Neural cell (in vitro differentiated cells): ENCODE results near the gene RAC2.

Experiments used
- CTCF ChIP-seq: fragments of 450-650 bp; IDR thresholded peaks from 2 replicates; pipeline ENCODE4 v1.5.1; 2014; ENCODE audit warnings: antibody characterized with exemption, mild to moderate bottlenecking, moderate library complexity; ENCODE audit not compliant: poor library complexity, severe bottlenecking
- EP300 ChIP-seq: fragments of 450-650 bp; conservative IDR thresholded peaks from 2 replicates; pipeline ENCODE4 v1.6.1; 2014; ENCODE audit warnings: antibody characterized with exemption, mild to moderate bottlenecking, moderate library complexity; ENCODE audit not compliant: poor library complexity, severe bottlenecking
- EZH2 ChIP-seq: fragments of 200-600, 300-800 bp; shearing (Covaris generic), sonication (generic); IDR thresholded peaks from 2 replicates; pipeline ENCODE4 v1.6.1; 2014; ENCODE audit warnings: antibody characterized with exemption, low read length, borderline replicate concordance, mild to moderate bottlenecking; ENCODE audit not compliant: insufficient read depth, poor library complexity, severe bottlenecking
- POLR2AphosphoS5 ChIP-seq: IDR thresholded peaks from 2 replicates; pipeline ENCODE4 v1.6.1; 2012
- RAD21 ChIP-seq: fragments of 450-650 bp; conservative IDR thresholded peaks from 2 replicates; pipeline ENCODE4 v1.6.1; 2014; ENCODE audit warnings: antibody characterized with exemption, mild to moderate bottlenecking, moderate library complexity
- TAF1 ChIP-seq: IDR thresholded peaks from 2 replicates; pipeline ENCODE4 v1.6.1; 2012; ENCODE audit warnings: low read depth
- TF ChIP-seq, protein P1 (sequence below): IDR thresholded peaks from 2 replicates; pipeline ENCODE4 v1.6.1; 2012; ENCODE audit warnings: borderline replicate concordance

DNA sequence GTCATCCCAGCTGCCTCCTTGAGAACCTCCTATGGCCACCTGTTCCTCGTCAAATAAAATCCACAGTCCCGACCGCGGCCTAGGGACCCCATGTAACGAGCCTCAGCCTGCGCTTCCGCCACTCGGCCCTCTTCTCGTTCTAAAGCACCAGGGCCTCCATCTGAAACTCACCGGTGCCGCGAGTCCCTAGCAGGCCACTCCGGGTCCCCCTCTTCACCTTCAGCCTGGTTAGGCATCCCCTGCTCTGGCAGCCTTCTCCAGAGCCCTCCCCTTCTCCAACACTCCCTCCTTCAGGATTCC lies 29.4 kb downstream of the RAC2 start:
- no peak for TF ChIP-seq CTCF
- TF ChIP-seq, protein P1, sequence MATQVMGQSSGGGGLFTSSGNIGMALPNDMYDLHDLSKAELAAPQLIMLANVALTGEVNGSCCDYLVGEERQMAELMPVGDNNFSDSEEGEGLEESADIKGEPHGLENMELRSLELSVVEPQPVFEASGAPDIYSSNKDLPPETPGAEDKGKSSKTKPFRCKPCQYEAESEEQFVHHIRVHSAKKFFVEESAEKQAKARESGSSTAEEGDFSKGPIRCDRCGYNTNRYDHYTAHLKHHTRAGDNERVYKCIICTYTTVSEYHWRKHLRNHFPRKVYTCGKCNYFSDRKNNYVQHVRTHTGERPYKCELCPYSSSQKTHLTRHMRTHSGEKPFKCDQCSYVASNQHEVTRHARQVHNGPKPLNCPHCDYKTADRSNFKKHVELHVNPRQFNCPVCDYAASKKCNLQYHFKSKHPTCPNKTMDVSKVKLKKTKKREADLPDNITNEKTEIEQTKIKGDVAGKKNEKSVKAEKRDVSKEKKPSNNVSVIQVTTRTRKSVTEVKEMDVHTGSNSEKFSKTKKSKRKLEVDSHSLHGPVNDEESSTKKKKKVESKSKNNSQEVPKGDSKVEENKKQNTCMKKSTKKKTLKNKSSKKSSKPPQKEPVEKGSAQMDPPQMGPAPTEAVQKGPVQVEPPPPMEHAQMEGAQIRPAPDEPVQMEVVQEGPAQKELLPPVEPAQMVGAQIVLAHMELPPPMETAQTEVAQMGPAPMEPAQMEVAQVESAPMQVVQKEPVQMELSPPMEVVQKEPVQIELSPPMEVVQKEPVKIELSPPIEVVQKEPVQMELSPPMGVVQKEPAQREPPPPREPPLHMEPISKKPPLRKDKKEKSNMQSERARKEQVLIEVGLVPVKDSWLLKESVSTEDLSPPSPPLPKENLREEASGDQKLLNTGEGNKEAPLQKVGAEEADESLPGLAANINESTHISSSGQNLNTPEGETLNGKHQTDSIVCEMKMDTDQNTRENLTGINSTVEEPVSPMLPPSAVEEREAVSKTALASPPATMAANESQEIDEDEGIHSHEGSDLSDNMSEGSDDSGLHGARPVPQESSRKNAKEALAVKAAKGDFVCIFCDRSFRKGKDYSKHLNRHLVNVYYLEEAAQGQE = no peak
- TF ChIP-seq EZH2 = no peak
- no peak for TF ChIP-seq POLR2AphosphoS5
- no peak for TF ChIP-seq EP300
- TF ChIP-seq RAD21 = no peak
- no peak for TF ChIP-seq TAF1
